NCI-H1436 (cell line): ENCODE results near the gene TMEM232.

Experiments
- DNase-seq: peaks from one replicate; lab custom pipeline; 2025; lab: John Stamatoyannopoulos, UW

Gene TMEM232

DNA sequence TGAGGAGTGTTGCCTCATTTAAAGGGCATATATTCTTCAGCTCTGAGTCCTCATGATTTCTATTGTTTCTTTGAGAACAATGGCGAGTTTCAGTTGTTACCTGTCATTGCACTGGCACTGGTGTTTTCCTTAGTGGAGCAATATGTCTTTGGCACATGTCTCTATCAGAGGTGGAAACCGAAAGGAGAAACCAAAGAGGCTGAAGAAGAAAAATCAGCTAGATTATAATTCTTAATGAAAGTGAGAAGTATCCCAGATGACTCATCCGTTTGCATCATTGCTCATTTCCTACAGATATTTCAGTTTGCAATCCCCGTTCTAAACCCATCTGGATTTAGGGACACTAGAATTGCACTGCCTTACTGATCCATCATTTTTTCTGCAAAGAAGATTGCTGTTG, 324.6 kb downstream of the TMEM232 start:
- DNase-seq = no peak

DNA sequence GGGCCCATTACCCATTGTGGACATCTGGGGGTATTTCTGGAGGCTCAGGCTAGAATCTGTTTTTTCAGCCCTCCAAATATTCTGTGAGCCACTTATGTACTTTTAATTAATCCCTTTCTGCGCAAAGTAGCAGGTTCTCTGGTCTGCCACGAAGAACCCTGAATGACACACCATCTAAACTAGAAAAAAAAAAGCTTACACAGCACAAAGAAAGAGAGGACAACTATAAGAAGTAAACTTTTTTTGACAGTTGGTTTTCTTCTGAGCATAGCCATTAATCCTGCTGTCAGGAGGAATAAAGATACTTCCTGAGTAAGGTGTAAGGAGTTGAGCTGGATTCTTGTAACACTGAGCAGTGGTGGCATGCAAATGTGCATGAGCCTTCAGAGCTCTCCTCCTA, 327.5 kb downstream of the TMEM232 start:
- no peak for DNase-seq

DNA sequence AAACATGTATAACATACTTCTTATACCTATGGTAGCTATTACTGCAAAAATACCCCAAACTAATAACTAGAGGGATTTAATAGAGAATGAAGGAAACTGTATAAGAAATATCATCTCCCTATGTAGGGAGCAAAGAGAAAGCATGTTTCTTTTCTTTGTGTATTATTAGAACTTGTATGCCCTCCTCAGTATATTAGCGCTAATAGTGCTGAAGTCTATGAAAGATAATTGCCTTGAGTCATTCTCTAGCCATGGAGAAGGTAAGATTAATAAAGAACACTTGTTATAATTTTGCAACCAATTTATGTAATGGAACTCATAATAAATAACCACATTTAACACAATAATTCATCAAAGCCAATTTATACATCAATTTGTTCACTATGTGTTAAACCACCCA, 329.2 kb downstream of the TMEM232 start:
- DNase-seq = no peak

DNA sequence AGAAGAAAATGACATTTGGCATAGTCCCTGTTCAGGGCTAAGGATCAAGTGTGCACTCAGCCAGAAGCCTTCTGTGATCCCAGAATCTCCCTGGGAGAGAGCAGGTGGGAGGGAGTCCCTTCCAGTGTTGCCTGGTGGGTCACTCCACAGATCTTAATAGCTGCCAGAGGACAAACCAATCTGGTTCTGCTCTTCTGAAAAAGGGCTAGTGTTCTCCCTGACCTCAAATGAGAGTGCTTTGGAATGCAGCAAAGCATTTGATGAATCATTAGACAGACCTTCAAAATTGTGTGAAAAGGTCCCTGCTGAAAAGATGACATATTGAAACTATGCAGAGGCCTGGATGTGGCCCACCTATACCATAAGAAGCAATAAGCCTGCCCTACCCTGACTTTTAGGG, 339.7 kb downstream of the TMEM232 start:
- DNase-seq = no peak

DNA sequence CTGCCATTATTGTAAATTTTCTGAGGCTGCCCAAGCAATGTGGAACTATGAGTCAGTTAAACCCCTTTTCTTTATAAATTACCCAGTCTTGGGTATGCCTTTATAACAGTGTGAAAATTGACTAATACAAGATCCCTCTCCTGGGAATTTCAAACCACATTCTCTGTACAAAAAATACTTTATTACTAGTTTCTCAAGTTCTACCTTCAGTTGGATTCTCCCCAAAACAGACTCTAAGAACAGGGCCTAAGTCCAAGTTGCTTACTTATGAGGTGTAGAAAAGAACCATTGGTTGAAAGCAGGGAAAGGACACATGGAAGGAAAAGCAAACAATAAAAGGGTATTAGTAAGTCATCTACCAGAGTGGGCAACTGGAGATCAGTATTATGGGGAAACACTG, 343.2 kb downstream of the TMEM232 start:
- no peak for DNase-seq

DNA sequence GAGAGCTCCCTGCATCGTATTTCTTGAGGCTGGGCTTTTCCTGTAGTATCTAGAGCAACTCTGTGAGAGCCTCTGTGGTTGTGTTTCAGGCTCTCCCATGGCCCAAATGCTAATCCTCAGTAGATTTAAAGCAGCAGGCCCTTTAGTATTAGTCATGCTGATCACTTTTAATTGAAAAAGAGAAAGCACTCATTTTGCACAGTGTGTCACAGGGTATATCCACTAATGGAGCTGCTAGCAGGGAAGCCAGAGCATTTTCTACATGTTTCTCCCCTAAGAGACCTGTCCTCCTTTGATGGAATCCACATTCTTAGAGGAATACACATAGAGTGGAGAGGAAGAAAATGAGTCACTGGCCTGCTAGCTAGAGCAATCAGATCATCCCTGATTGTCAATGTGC, 348.5 kb downstream of the TMEM232 start:
- no peak for DNase-seq

DNA sequence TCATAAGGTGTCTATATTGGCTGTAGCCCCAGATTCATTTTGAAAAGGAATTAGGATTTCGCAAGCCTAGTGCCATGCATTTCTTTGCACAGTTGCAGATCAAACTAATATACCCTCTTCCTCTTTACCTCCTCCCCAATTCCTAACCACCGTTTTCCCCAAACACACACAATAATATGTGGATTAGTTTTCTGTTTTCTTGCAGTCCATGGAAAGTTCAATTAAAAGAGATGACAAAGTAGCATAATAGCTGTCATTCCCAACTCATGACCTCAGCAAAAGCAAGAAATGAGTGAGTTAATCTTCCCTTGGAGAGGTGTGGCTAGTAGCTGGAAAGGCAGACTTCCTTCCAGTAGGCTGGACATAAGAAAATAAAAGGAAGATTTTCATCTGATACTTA, 349.1 kb downstream of the TMEM232 start:
- DNase-seq = no peak

DNA sequence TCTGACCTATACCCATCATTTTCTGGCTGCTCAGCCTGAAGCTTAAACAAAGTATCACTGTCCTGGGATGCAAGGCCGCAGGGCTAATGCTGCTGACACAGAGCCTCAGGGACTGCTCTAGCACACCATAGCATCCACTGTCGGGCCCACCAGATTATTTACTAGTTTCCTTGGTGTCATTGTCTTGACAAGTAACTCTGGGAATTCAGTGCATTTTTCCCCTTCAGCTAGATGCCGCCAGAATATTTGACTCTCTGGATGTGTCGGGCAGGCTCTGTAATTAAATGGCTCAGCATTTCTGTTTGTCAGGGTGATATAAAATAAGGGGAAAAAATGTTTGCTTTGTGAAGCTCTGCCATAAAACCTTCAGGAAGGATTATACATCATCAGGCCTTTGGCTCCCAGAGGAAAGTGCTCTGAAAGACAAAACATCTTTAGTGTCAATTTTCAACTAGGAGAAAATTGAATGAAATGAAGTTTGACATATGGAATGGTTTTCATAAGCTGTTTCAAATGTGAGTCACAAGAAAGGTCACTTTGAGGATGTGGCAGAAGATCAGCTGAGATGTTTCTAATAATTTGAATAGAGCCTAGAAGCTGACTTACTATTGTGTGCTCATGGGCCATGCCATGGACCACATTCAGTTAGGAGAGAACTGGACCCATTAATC, 350.1 kb downstream of the TMEM232 start:
- no peak for DNase-seq

DNA sequence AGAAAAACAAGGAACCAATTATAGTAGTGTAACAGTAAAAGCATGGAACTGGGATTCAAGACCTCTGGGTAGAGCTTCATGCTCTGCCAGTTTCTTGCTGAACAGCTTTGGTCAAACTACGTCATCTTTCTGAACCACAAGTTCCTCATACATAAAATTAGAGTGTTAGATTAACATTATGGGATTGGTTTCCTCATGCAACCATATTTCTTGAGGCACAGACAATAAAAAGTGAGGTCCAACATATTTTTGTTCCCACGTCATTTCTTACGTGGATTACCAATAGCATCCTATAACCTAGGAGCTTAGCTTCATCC, 354.8 kb downstream of the TMEM232 start:
- no peak for DNase-seq

DNA sequence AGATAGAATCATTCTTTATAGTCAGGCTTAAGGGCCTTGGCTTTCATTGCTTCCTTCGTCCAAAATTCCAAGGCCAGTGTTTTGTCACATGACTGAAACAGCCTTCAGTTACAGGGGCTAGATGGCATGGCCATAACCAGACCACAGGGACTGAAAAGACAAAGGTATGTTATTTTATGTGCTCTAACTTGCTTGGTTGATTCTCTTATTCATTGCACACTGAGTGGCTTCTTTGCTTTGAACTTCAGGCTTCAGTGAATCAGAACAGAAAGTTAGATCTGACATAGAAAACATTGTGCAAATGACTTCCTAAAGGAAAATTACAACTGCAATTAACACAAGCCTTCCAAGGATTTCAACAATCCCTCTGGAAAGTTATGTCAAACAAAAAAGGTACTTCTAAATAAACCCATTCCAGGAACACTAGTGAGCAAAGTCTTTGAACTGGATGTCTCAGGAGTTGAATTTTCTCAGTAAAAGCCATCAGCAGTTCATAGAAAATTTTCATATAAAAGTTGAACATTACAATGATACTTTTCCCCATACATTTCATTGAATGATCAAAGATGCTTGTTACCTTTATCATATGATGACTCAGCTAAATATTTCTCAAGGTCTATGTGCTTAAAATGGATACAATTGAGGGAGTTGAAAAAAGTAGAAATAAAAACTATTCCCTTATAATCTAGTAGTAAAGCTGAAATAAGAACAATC, 355.3 kb downstream of the TMEM232 start:
- DNase-seq = no peak
